A673 (cell line): ENCODE results near the gene LBH. TPM values are rescaled to one million over a fixed set of nuclear protein-coding genes. Genes with fewer than 3 reads are reported as not detected.

Source experiments
- BruUV-seq: library from RNA; stranded (reverse); fragments of 400-500 nt; replicated peaks from 2 replicates; lab custom pipeline; 2021; lab: Mats Ljungman, UMichigan
- CTCF ChIA-PET: fragments of 300-600 bp; sonication (Branson Sonifier 250); formaldehyde crosslinking; loops from one replicate; lab custom pipeline; 2022; ENCODE audit warnings: antibody characterized with exemption; lab: Charles Lee
- POLR2A ChIA-PET: fragments of 300-600 bp; sonication (Branson Sonifier 250); formaldehyde crosslinking; loops from one replicate; lab custom pipeline; 2022; ENCODE audit warnings: antibody characterized with exemption; ENCODE audit not compliant: low non-redundant PET; lab: Charles Lee
- DNase-seq: peaks from one replicate; pipeline ENCODE4 v3.0.0-alpha.2; 2015; ENCODE audit warnings: low spot score
- H3K27ac ChIP-seq: fragments of 200-600 bp; sonication (generic); 2 replicates; pipeline ENCODE4 v1.5.1; 2016; ENCODE audit warnings: mixed run types, low read depth, mild to moderate bottlenecking, mixed read lengths, antibody characterized with exemption, low read length; ENCODE audit not compliant: poor library complexity, severe bottlenecking
- H3K27me3 ChIP-seq: fragments of 200-600 bp; sonication (generic); replicated peaks from 2 replicates; pipeline ENCODE4 v1.6.1; 2017; ENCODE audit warnings: mixed run types, low read depth, mild to moderate bottlenecking, mixed read lengths, antibody characterized with exemption, low read length; ENCODE audit not compliant: insufficient read depth, poor library complexity
- H3K36me3 ChIP-seq: fragments of 200-600 bp; sonication (generic); 2 replicates; pipeline ENCODE4 v1.6.1; 2016; ENCODE audit warnings: mixed run types, mild to moderate bottlenecking, mixed read lengths, antibody characterized with exemption, low read length; ENCODE audit not compliant: insufficient read depth, poor library complexity, severe bottlenecking
- H3K4me1 ChIP-seq: fragments of 200-600 bp; sonication (generic); 2 replicates; pipeline ENCODE4 v1.6.1; 2017; ENCODE audit warnings: mixed run types, mild to moderate bottlenecking, mixed read lengths, antibody characterized with exemption, low read length; ENCODE audit not compliant: insufficient read depth, poor library complexity, severe bottlenecking
- H3K4me3 ChIP-seq: fragments of 200-600 bp; sonication (generic); 2 replicates; pipeline ENCODE4 v1.5.1; 2016; ENCODE audit warnings: low read depth, mixed run types, mild to moderate bottlenecking, mixed read lengths, low read length; ENCODE audit not compliant: poor library complexity, severe bottlenecking
- H3K9me3 ChIP-seq: fragments of 200-600 bp; sonication (generic); 2 replicates; pipeline ENCODE4 v1.6.1; 2016; ENCODE audit warnings: mixed run types, low read depth, mild to moderate bottlenecking, mixed read lengths, antibody characterized with exemption, low read length; ENCODE audit not compliant: poor library complexity, severe bottlenecking
- CTCF ChIP-seq: fragments of 300-800, 200-600 bp; sonication (generic); conservative IDR thresholded peaks from 2 replicates; pipeline ENCODE4 v1.5.1; 2017; ENCODE audit warnings: low read depth, mild to moderate bottlenecking, antibody characterized with exemption, low read length, moderate library complexity, mixed read lengths
- EZH2 ChIP-seq: fragments of 200-600 bp; sonication (generic); IDR thresholded peaks from 2 replicates; pipeline ENCODE4 v1.6.1; 2017; ENCODE audit warnings: borderline replicate concordance, low read depth, mild to moderate bottlenecking, mixed read lengths, antibody characterized with exemption, low read length; ENCODE audit not compliant: poor library complexity, severe bottlenecking
- intact Hi-C: fragments of 100-400 bp; cut with micrococcal nuclease; formaldehyde crosslinking; loops from one replicate; pipeline ENCODE4 v1.10.0; 2022; ENCODE audit not compliant: unreplicated experiment
- total RNA-seq: library from RNA; stranded (reverse); gene quantifications from 2 replicates; pipeline ENCODE4 v1.2.3, GENCODE V29; 2021

LBH gene
- total RNA-seq, 1 experiment from 2014 or later, result 140 TPM

- BruUV-seq, result no TSS peak
- Histone ChIP-seq H3K4me1 (peaks cover 7% of the 10 kb centered on the region), H3K27me3 (no peaks in the 10 kb centered on the region), H3K27ac (no peak overlapping the region), H3K36me3 (no peaks in the 10 kb centered on the region), H3K4me3 (no peak overlapping the region), H3K9me3 (no peaks in the 10 kb centered on the region)
- ChIA-PET CTCF (interaction anchor here (0.6 kb wide), 1 partner anchor 14 kb away, joined by 3 read pairs; no protein-coding TSS in a partner anchor), POLR2A (no interaction called here)
- intact Hi-C loops, result no loop called here
- peak; percentile 20 for DNase-seq
- TF ChIP-seq CTCF (no peak), EZH2 (no peak)
Measured at GRCh38 chr2:30293303-30293921, 62.1 kb downstream of the LBH start.

GRCh38 chr2:30294133-30294532 is 62.8 kb downstream of the LBH start:
- no TSS peak for BruUV-seq
- DNase-seq, result no peak
- H3K4me3 ChIP-seq, result no peak overlapping the region
- H3K27me3 ChIP-seq, result no peaks in the 10 kb centered on the region
- POLR2A ChIA-PET, result no interaction called here
- CTCF ChIA-PET, result interaction anchor here (0.6 kb wide), 1 partner anchor 15 kb away, joined by 3 read pairs; no protein-coding TSS in a partner anchor
- intact Hi-C loops, result no loop called here
- peaks cover under 1% of the 10 kb centered on the region for H3K4me1 ChIP-seq
- no peak for TF ChIP-seq CTCF
- H3K36me3 ChIP-seq, result no peaks in the 10 kb centered on the region
- no peak overlapping the region for H3K27ac ChIP-seq
- H3K9me3 ChIP-seq, result no peaks in the 10 kb centered on the region

GRCh38 chr2:30296496-30296895 is 65.2 kb downstream of the LBH start:
- Histone ChIP-seq H3K4me1 (peaks cover 9% of the 10 kb centered on the region), H3K4me3 (no peak overlapping the region), H3K9me3 (no peaks in the 10 kb centered on the region), H3K27me3 (no peaks in the 10 kb centered on the region), H3K36me3 (no peaks in the 10 kb centered on the region), H3K27ac (no peak overlapping the region)
- intact Hi-C loops, result no loop called here
- TF ChIP-seq EZH2 (no peak), CTCF (no peak)
- ChIA-PET POLR2A (no interaction called here), CTCF (no interaction called here)
- BruUV-seq, result no TSS peak
- no peak for DNase-seq
